ENCODE measurements around the gene BCL6.
"Not testable (repeated sequence)": the region's sequence is repeated elsewhere in the genome, so short reads cannot be mapped to it uniquely, and the experiment has no call there.

The BCL6 gene

DNA sequence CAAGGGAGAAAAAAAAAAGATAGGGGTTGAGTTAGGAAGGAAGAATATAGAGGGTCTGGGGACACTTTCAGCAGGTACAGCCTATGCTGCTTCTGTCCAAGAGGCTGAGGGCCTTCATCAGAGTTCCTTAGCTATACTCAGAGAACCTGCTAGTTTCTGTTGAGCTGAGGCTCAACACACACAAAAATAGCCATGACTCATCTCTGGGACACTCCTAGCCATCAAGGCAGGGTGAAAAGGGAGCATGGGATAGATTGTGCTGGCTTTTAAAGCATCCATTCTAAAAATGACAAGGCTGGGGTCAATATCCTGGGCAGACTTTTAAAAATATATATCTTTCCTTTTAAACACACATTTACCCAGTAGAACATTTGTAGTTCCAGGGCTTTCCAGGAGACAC is 40.1 kb downstream of the BCL6 start:
- no peak for DNase-seq

DNA sequence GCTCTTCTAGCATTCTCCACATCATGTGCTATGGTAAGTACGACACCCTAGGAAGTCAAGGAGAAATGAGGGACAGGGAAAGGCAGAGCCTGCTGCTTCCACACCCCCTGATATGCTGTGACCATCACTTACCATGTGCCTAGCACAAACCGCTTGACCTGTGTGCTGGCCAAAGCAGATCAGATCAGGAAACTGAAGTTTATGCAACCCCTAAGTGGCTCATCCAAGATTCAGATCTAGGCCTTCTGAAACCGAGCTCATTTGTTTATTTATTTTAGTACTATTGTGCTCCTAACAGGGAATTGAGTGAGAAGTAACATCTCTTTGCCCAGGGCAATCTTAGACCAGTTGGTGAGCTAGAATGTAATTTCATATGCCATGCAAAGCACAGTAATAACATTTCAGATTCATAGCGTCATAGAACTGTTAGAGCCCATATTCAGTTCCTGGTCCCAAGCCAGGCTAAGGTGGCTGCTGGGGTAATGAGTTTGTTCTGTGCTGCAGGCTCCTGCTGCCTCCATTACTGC is 42.7 kb downstream of the BCL6 start, which contains the start of gene RTP2:
Gene RTP2, minus strand, starts transcription at position 51 of the 527 bp plus-strand sequence. CDS start 429 bp downstream, outside the sequence.
- no peak for DNase-seq

GRCh38 chr3:187700249-187700648 is 45.0 kb downstream of the BCL6 start:
- DNase-seq: no peak

DNA sequence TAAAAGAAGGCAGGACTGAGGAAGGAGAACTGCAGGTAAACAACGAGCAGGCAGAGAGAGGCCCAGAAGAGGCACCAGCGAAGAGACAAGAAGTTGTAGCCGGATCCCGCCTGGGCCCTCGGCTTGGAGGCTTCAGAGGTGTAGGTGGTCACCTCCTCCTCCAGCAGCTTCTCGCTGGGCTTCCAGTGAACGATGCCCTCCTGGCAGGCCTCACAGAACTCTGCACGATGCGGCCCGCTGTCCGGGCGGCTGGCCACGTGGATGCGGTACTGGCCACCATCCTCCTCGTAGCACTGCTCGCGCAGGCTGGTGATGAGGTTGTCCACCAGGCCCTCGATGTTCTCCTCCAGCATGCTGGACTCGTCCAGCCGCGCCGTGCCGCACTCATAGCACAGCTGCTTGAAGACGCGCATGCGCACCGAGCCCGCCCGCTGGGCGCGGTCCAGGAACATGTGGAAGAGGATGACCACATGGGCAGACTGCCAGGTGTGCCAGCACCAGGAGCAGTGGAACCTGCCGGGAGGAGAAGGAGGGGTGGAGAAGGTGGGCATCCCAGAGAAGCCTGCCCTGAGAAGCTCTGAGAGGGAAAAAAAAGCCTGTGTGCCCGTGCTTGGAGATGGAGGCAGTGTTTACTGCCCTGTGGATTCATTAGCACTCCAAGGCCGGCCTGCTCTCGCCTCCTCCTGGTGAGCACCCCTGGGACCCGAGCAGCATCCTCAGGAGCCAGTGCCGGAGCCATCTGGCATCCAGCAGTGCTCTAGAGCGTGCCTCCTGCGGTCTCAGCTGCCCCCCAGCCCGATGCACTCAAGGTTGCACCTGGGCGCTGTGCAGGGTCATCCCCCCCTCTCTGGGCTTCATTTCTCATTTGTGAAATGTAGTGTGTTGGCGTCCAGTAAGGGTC is 46.5 kb downstream of the BCL6 start:
- DNase-seq: no peak

GRCh38 chr3:187696021-187696420 is 49.2 kb downstream of the BCL6 start:
- no peak for DNase-seq

DNA sequence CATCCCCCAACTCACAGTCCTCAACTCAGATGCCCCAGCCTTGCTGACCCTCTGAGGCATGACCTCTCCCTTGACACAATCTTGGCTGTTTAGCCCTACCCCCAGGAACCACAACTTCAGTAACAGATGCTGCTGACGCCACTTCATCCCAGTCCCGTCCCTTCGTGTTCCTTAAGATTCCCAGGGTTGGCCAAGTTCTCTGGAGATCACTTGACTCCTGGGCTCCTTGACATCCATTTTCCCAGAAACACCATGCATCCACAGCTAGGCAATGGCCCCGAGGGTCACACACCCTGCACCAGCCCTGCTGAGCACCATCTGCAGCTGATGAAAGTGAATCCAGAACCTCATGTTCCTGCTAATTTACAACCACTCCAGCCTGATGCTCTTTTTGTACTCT is 49.8 kb downstream of the BCL6 start:
- DNase-seq: no peak

GRCh38 chr3:187694801-187695200 is 50.5 kb downstream of the BCL6 start:
- DNase-seq: no peak

DNA sequence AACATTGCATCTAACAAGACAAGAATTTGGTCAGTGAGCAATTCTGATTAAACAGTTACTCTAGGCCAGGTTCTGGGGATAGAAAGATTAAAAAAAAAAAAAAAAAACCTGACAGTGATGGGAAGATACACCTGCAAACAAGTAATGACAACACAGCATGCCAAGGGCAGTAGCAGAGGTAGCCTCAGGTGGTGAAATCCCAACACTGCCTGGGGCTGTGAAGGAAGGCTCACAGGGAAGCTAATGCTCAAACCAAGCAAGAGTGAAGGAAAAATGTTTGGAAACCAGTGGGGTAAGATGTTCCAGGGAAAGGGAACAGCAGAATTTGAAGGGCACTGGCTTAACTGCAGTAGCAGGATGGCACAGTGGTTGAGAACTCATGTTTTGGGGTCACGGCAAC is 51.8 kb downstream of the BCL6 start:
- DNase-seq: no peak

- DNase-seq: no peak
Measured at GRCh38 chr3:187689984-187690383, 55.3 kb downstream of the BCL6 start.

GRCh38 chr3:187686621-187687273 is 58.5 kb downstream of the BCL6 start:
- no peak for DNase-seq

DNA sequence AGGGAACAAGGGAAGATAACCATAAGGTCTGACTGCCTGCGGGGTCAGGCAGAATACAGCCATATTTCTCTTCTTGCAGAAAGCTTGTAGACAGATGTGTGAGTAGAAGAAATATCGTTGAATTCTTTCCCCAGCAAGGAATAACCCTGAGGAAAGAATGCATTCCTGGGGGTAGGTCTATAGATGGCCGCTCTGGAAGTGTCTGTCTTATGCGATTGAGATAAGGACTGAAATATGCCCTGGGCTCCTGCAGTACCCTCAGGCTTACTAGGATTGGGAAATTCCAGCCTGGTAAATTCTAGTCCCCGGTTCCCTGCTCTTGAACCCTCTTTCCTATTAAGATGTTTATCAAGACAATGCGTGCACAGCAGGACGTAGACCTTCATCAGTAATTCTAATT is 59.3 kb downstream of the BCL6 start:
- DNase-seq: no peak

GRCh38 chr3:187684880-187685279 is 60.4 kb downstream of the BCL6 start:
- no peak for DNase-seq

DNA sequence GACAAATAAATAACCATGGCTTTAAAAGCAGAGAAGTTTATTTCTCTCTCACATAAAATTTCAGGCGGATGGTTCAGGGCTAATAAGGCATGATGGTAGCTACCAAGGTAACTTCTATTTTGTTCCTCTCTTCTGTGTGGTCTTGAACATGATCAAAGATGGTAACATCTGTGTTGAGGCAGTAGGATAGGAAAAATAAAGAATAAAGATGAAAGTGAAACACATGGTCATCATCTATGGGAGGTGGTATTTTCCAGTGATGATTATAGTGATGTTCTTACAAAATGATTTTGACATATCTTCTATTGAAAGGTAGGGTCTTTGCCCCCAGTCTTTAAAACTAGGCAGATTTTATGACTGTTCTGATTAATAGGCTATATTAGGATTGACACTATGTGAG is 60.8 kb downstream of the BCL6 start:
- no peak for DNase-seq

GRCh38 chr3:187681756-187682155 is 63.5 kb downstream of the BCL6 start:
- not testable (repeated sequence) for DNase-seq

GRCh38 chr3:187679638-187680396 is 65.5 kb downstream of the BCL6 start:
- no peak for DNase-seq

DNA sequence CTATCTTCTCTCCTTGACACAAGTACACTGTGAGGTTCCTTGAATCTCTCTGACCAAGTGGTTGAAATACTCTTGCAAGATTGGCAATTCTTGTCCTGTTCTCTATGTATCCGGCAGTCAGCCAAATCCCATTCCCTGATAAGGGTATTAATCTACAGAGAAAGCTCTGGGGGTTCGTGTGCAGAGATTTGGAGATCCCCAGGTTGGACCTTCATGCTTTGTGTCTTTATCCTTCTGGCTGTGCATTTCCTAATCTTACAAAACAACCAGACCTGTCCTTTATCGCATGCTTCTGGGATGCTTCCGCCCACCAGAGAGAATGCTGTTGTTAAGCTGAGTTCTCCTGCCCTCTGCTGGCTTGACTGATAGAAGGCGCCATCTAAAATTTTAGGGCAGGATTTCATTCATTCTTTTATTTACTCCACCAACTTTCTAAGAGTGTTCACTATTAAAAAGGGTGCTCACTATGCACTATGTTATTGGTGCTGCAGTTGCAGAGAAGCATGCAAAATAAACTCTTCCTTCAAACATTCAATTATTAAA is 66.5 kb downstream of the BCL6 start:
- DNase-seq: no peak

- no peak for DNase-seq
Measured at GRCh38 chr3:187677604-187678003, 67.7 kb downstream of the BCL6 start.

DNA sequence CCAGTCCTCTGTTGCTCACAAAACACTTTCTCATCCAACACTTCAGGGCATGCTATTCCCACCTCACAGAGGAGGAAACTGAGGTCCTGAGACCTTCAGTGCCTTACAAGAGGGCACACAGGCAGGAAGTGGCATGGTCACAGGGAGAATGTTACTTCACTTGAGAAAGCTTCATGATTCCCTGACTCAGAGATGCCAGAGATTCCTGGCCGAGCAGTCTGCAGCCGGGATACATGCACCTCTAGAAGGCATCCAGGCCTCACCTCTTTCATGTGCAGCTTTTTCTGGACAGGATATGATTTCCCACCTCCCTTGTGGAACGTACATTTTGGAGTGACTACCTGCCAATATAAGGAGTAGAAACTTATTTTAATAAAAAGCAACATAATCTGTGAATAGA is 72.3 kb downstream of the BCL6 start:
- no peak for DNase-seq
